Peyer's patch (tissue), 4 donors: ENCODE data around the gene RARB. TPM values are rescaled to one million over a fixed set of nuclear protein-coding genes. Genes with fewer than 3 reads are reported as not detected.

Experiments
- DNase-seq, 3 donors: peaks; one replicate each; pipeline ENCODE4 v3.0.0-alpha.2; 2017 to 2019
- H3K27ac ChIP-seq, 4 donors: fragments of 200-600 bp; sonication (generic); one replicate each; pipeline ENCODE4 v1.5.1; 2016 to 2019
- H3K27me3 ChIP-seq, 2 donors: fragments of 200-600 bp; sonication (generic); one replicate each; pipeline ENCODE4 v1.5.1; 2019
- H3K36me3 ChIP-seq, 3 donors: fragments of 200-600 bp; sonication (generic); one replicate each; pipeline ENCODE4 v1.5.1; 2016 to 2019
- H3K4me1 ChIP-seq, 4 donors: fragments of 200-600 bp; sonication (generic); one replicate each; pipeline ENCODE4 v1.5.1; 2016 to 2019
- H3K4me3 ChIP-seq, 4 donors: fragments of 200-600 bp; sonication (generic); 1 replicate in 3 of 4; 2 replicates in 1 of 4; pipeline ENCODE4 v1.5.1; 2016 to 2019; ENCODE audit warnings: mild to moderate bottlenecking in 1 of 4
- H3K9me3 ChIP-seq, 4 donors: fragments of 200-600 bp; sonication (generic); one replicate each; pipeline ENCODE4 v1.5.1; 2016 to 2019; ENCODE audit warnings: mild to moderate bottlenecking in 1 of 4
- POLR2A ChIP-seq, 2 donors: fragments of 450-650 bp; IDR thresholded peaks; one replicate each; pipeline ENCODE4 v1.5.1; 2017; ENCODE audit warnings: antibody characterized with exemption in 2 of 2, mild to moderate bottlenecking in 2 of 2, moderate library complexity in 2 of 2
- total RNA-seq, 4 donors: library from RNA; depleted of rRNA; stranded (reverse); fragments of >200 nt; gene quantifications; one replicate each; pipeline ENCODE4 v1.1.0, GENCODE V29; 2016
- TF ChIP-seq, protein P1 (sequence below), 6 experiments: fragments of 450-650 bp in 4 of 6; fragments of 200-600 bp in 2 of 6; sonication (generic) in 1 of 6; IDR thresholded peaks; one replicate each; pipeline ENCODE4 v1.5.1; 2017 to 2019; ENCODE audit warnings: antibody characterized with exemption in 6 of 6, mild to moderate bottlenecking in 3 of 6, moderate library complexity in 1 of 6

Gene RARB
- total RNA-seq, 4 donors from 2014 or later, result 0.53 to 4.1 (median 2.9) TPM

DNA sequence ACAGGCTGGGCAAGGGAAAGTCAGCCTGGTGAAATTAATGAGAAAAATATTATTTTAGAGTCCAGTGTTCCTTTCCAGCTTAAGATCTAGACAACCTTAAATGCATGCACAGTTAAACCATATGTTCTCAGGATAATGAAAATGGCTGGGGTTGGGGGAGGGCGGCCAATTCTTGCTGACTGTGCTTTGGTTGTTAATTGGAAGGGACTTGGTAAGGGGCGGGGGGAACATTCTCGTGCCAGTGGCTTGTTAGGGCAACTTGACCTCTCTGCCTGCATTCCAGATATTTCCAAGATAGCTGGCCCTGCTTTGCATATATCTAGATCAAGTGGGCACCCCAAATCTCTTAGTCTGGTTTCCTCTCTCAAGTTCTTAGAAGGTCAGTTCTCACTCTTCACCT lies 124.2 kb downstream of the RARB start:
- no peak for DNase-seq
- no peaks in the 10 kb centered on the region for H3K9me3 ChIP-seq
- H3K4me3 ChIP-seq, result no peak overlapping the region
- TF ChIP-seq, protein P1, sequence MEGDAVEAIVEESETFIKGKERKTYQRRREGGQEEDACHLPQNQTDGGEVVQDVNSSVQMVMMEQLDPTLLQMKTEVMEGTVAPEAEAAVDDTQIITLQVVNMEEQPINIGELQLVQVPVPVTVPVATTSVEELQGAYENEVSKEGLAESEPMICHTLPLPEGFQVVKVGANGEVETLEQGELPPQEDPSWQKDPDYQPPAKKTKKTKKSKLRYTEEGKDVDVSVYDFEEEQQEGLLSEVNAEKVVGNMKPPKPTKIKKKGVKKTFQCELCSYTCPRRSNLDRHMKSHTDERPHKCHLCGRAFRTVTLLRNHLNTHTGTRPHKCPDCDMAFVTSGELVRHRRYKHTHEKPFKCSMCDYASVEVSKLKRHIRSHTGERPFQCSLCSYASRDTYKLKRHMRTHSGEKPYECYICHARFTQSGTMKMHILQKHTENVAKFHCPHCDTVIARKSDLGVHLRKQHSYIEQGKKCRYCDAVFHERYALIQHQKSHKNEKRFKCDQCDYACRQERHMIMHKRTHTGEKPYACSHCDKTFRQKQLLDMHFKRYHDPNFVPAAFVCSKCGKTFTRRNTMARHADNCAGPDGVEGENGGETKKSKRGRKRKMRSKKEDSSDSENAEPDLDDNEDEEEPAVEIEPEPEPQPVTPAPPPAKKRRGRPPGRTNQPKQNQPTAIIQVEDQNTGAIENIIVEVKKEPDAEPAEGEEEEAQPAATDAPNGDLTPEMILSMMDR (IDR thresholded peaks at IDR 0.05), result no peak
- no peak for TF ChIP-seq POLR2A (IDR thresholded peaks at IDR 0.05)
- H3K36me3 ChIP-seq, result no peaks in the 10 kb centered on the region
- H3K4me1 ChIP-seq, result no peaks in the 10 kb centered on the region
- H3K27ac ChIP-seq, result no peak overlapping the region
- H3K27me3 ChIP-seq, result no peaks in the 10 kb centered on the region

DNA sequence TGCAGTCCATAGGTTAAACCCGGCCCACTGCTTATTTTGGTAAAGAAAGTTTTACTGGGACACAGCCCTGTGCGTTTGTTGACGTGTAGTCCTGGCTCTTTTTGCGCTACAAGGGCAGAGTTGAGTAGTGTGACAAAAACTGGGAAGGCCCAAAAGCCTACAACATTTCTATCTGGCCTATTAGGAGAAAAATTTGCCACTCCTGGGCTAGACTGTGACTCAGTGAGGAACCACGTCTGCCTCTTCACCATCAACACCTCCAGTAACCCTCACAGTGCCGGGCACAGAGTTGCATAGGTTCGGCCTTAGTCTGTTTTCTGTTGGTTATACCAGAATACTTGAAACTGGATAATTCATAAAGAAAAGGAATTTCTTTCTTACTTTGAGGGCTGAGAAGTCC lies 126.3 kb downstream of the RARB start:
- no peak for DNase-seq
- no peaks in the 10 kb centered on the region for H3K27me3 ChIP-seq
- H3K4me3 ChIP-seq, result no peak overlapping the region
- no peak overlapping the region for H3K27ac ChIP-seq
- H3K36me3 ChIP-seq, result no peaks in the 10 kb centered on the region
- H3K4me1 ChIP-seq, result no peaks in the 10 kb centered on the region
- no peaks in the 10 kb centered on the region for H3K9me3 ChIP-seq
- TF ChIP-seq POLR2A (IDR thresholded peaks at IDR 0.05), result no peak
- TF ChIP-seq, protein P1 (IDR thresholded peaks at IDR 0.05), result no peak

DNA sequence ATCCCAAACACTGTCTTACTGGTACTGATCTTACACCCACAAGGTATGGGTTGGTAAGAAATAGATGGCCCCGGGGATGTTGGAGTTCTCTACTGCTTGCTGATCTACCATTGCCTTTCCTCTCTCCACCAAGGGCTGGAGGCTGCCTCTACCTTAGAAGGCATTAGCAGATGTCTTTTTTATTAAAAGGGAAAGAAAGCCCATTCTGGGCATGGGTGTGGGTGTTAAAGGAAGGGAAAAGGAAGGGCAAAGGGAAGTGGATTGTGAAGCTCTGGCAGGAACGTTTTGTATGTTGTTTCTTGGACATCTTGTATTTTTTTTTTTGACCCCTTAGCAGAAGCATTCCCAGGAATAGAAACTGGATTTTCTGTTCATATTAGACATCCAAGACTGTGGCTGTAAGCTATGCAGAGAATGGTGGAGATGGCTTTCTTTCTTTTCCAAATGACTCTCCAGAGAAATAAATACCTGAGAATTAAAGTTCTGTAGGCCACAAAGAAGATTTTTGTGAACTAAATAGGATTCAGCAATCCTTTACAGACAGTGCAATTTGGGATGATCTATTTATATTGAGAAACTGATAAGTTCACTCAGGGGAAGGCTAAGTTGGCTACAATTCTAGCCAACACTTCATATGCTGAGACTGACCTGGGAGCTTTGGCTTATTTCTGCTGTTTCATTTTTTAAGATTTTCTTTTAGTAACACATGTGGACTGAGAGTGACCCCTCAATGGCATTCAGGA lies 127.8 kb downstream of the RARB start:
- no peak for DNase-seq
- H3K27ac ChIP-seq, result no peak overlapping the region

DNA sequence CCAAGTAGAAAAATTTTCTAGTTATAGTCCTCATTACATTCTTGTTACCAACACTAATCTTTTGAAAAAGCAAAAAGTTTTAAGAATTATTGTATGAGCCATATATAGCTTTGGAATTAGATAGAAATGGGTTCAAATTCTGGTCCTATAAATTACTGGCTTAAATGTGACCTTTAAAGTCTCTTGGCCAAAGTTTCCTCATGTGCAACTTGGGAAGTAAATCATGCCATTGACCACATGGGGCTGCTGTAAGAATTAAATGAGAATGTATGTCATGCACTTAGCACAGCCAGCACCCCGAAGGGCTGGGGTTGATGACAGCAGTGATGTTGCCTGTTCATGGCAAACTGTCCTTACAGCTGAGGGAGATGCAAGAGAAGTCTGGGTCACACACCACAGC lies 128.4 kb downstream of the RARB start:
- Histone ChIP-seq H3K36me3 (no peaks in the 10 kb centered on the region), H3K9me3 (no peaks in the 10 kb centered on the region), H3K27me3 (no peaks in the 10 kb centered on the region), H3K4me1 (no peaks in the 10 kb centered on the region), H3K4me3 (no peak overlapping the region), H3K27ac (no peak overlapping the region)
- TF ChIP-seq, protein P1 (IDR thresholded peaks at IDR 0.05), result no peak
- TF ChIP-seq POLR2A (IDR thresholded peaks at IDR 0.05), result no peak
- no peak for DNase-seq

More for the DNA sequence above, 127.8 kb downstream of the RARB start:
- H3K4me3 ChIP-seq, result no peak overlapping the region
- no peaks in the 10 kb centered on the region for H3K9me3 ChIP-seq
- H3K36me3 ChIP-seq, result no peaks in the 10 kb centered on the region
- H3K27me3 ChIP-seq, result no peaks in the 10 kb centered on the region
- H3K4me1 ChIP-seq, result no peaks in the 10 kb centered on the region
- TF ChIP-seq, protein P1 (IDR thresholded peaks at IDR 0.05), result no peak
- no peak for TF ChIP-seq POLR2A (IDR thresholded peaks at IDR 0.05)

DNA sequence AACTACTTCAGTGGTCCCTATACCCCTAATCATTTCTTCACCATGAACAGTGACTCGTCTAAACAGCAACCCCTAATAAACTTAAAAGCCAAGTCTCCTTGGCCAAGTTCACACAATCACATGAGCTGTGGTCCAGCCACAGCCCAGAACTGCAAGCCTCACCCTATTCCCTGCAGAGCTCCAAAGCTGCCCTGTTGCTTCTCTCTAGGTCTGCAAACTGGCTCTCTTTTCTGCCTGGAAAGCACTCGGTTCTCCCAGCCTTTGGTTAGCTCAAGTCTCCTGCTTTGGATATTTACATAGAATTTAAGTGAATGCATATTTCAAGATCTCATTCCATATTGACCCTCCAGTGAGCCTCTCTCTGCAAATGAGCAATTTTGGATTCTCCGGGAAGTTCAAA lies 129.6 kb downstream of the RARB start:
- TF ChIP-seq POLR2A (IDR thresholded peaks at IDR 0.05), result no peak
- TF ChIP-seq, protein P1 (IDR thresholded peaks at IDR 0.05), result no peak
- Histone ChIP-seq H3K36me3 (no peaks in the 10 kb centered on the region), H3K9me3 (no peaks in the 10 kb centered on the region), H3K4me1 (no peaks in the 10 kb centered on the region), H3K27ac (no peak overlapping the region), H3K27me3 (no peaks in the 10 kb centered on the region), H3K4me3 (no peak overlapping the region)
- DNase-seq, result no peak
